Gastrocnemius medialis (tissue), 4 donors: ENCODE data around the gene IFIT3. TPM values are rescaled to one million over a fixed set of nuclear protein-coding genes. Genes with fewer than 3 reads are reported as not detected.

Experiments
- ATAC-seq, 2 donors: fragments of 150-250 bp; one replicate each; pipeline ENCODE4 v1.9.1; 2016
- DNase-seq, 2 donors: peaks; one replicate each; pipeline ENCODE4 v3.0.0-alpha.2; 2019
- H3K27ac ChIP-seq, 4 donors: fragments of 200-600 bp; sonication (generic); 1 replicate in 1 of 4; 2 replicates in 3 of 4; pipeline ENCODE4 v1.5.1; 2016 to 2018; ENCODE audit warnings: mild to moderate bottlenecking in 2 of 4, moderate library complexity in 1 of 4
- H3K27me3 ChIP-seq, 3 donors: fragments of 200-600 bp; sonication (generic) in 2 of 3; 1 replicate in 1 of 3; 2 replicates in 2 of 3; pipeline versions ENCODE4 v1.5.1 to v1.6.0; 2016 to 2019; ENCODE audit warnings: mild to moderate bottlenecking in 1 of 3, moderate library complexity in 1 of 3
- H3K36me3 ChIP-seq, 2 donors: fragments of 200-600 bp; sonication (generic) in 1 of 2; one replicate each; pipeline ENCODE4 v1.5.1; 2017 to 2018
- H3K4me1 ChIP-seq, 2 donors: fragments of 200-600 bp; sonication (generic) in 1 of 2; one replicate each; pipeline ENCODE4 v1.5.1; 2016 to 2017; ENCODE audit warnings: mild to moderate bottlenecking in 2 of 2
- H3K4me3 ChIP-seq, 4 donors: fragments of 200-600 bp; sonication (generic) in 3 of 4; 1 replicate in 1 of 4; 2 replicates in 3 of 4; pipeline ENCODE4 v1.5.1; 2016 to 2019; ENCODE audit warnings: mild to moderate bottlenecking in 2 of 4
- H3K9me3 ChIP-seq, 3 donors: fragments of 200-600 bp; sonication (generic) in 2 of 3; 1 replicate in 1 of 3; 2 replicates in 2 of 3; pipeline ENCODE4 v1.5.1; 2016 to 2019
- CTCF ChIP-seq, 5 experiments: fragments of 450-650 bp in 3 of 5; fragments of 200-600 bp in 2 of 5; sonication (generic) in 2 of 5; IDR thresholded peaks in 4 of 5; conservative IDR thresholded peaks in 1 of 5; 1 replicate in 4 of 5; 2 replicates in 1 of 5; pipeline ENCODE4 v1.5.1; 2016 to 2019; ENCODE audit warnings: antibody characterized with exemption in 5 of 5, mild to moderate bottlenecking in 3 of 5, moderate library complexity in 3 of 5
- POLR2A ChIP-seq, 2 donors: fragments of 450-650 bp; IDR thresholded peaks; one replicate each; pipeline ENCODE4 v1.6.1; 2017; ENCODE audit warnings: antibody characterized with exemption in 2 of 2, mild to moderate bottlenecking in 2 of 2, moderate library complexity in 2 of 2
- in situ Hi-C, 4 donors: fragments of 200-750 bp; cut with MboI; loops; one replicate each; pipeline versions ENCODE4 v1.15.0 to v1.8.0; 2017; ENCODE audit warnings: low sequenced_read_pairs in 4 of 4
- intact Hi-C: fragments of 100-400 bp; cut with DNase I; formaldehyde crosslinking; loops from one replicate; pipeline ENCODE4 v1.15.1; 2023; ENCODE audit warnings: low total_unique reads
- total RNA-seq, 4 donors: library from RNA; depleted of rRNA; stranded (reverse); fragments of >200 nt; gene quantifications; one replicate each; pipeline versions ENCODE4 v1.1.0 to v1.2.3, GENCODE V29; 2016

Gene IFIT3
- total RNA-seq, 4 donors from 2014 or later = 2.2 to 8.9 (median 3.7) TPM

GRCh38 chr10:89302625-89303024 lies 25.2 kb upstream of the IFIT3 start:
- in situ Hi-C loops = no loop called here
- DNase-seq (no peak), ATAC-seq (no peak)
- intact Hi-C loops = no loop called here
- H3K4me1 ChIP-seq = peaks cover 23 to 28% of the 10 kb centered on the region in 2 donors
- H3K36me3 ChIP-seq = no peaks in the 10 kb centered on the region
- H3K27ac ChIP-seq = peak overlapping the region; percentile 82 to 89 (median 85)
- no peaks in the 10 kb centered on the region for H3K9me3 ChIP-seq
- no peaks in the 10 kb centered on the region for H3K27me3 ChIP-seq
- peak overlapping the region; percentile 46 to 66 (median 54) for H3K4me3 ChIP-seq
- TF ChIP-seq CTCF (IDR thresholded peaks at IDR 0.05 in 4 of 5, conservative IDR thresholded peaks at IDR 0.05 in 1 of 5) (no peak), POLR2A (IDR thresholded peaks at IDR 0.05) (no peak)

- in situ Hi-C loops (no loop called here), intact Hi-C loops (no loop called here)
- ATAC-seq (no peak), DNase-seq (no peak)
- H3K27ac ChIP-seq = peak overlapping the region; percentile 82 to 89 (median 85)
- H3K36me3 ChIP-seq = no peaks in the 10 kb centered on the region
- H3K9me3 ChIP-seq = no peaks in the 10 kb centered on the region
- peak overlapping the region in 3 of 4 donors; percentile 53 to 66 (median 56) for H3K4me3 ChIP-seq
- TF ChIP-seq POLR2A (IDR thresholded peaks at IDR 0.05) (no peak), CTCF (IDR thresholded peaks at IDR 0.05 in 4 of 5, conservative IDR thresholded peaks at IDR 0.05 in 1 of 5) (no peak)
- H3K27me3 ChIP-seq = no peaks in the 10 kb centered on the region
- peaks cover 23 to 28% of the 10 kb centered on the region in 2 donors for H3K4me1 ChIP-seq
Measured at GRCh38 chr10:89303161-89303560, 24.6 kb upstream of the IFIT3 start.

- no peak for TF ChIP-seq CTCF (IDR thresholded peaks at IDR 0.05 in 4 of 5, conservative IDR thresholded peaks at IDR 0.05 in 1 of 5)
- TF ChIP-seq POLR2A (IDR thresholded peaks at IDR 0.05) = no peak
- H3K4me1 ChIP-seq = peaks cover 23 to 28% of the 10 kb centered on the region in 2 donors
- H3K27me3 ChIP-seq = no peaks in the 10 kb centered on the region
- ATAC-seq (no peak), DNase-seq (no peak)
- intact Hi-C loops (no loop called here), in situ Hi-C loops (no loop called here)
- H3K4me3 ChIP-seq = no peak overlapping the region
- no peak overlapping the region for H3K27ac ChIP-seq
- no peaks in the 10 kb centered on the region for H3K9me3 ChIP-seq
- no peaks in the 10 kb centered on the region for H3K36me3 ChIP-seq
Measured at GRCh38 chr10:89304026-89304425, 23.8 kb upstream of the IFIT3 start.

- no peak for TF ChIP-seq POLR2A (IDR thresholded peaks at IDR 0.05)
- no peak for TF ChIP-seq CTCF (IDR thresholded peaks at IDR 0.05 in 4 of 5, conservative IDR thresholded peaks at IDR 0.05 in 1 of 5)
- no peak overlapping the region for H3K4me3 ChIP-seq
- H3K4me1 ChIP-seq = peaks cover 23 to 28% of the 10 kb centered on the region in 2 donors
- ATAC-seq = no peak
- DNase-seq = no peak
- H3K36me3 ChIP-seq = no peaks in the 10 kb centered on the region
- H3K27ac ChIP-seq = no peak overlapping the region
- H3K9me3 ChIP-seq = no peaks in the 10 kb centered on the region
- no peaks in the 10 kb centered on the region for H3K27me3 ChIP-seq
- in situ Hi-C loops = no loop called here
- intact Hi-C loops = no loop called here
Measured at GRCh38 chr10:89304446-89304845, 23.4 kb upstream of the IFIT3 start.

GRCh38 chr10:89304925-89305324 lies 22.9 kb upstream of the IFIT3 start:
- no peaks in the 10 kb centered on the region for H3K27me3 ChIP-seq
- no peak overlapping the region for H3K4me3 ChIP-seq
- TF ChIP-seq POLR2A (IDR thresholded peaks at IDR 0.05) = no peak
- no peak for TF ChIP-seq CTCF (IDR thresholded peaks at IDR 0.05 in 4 of 5, conservative IDR thresholded peaks at IDR 0.05 in 1 of 5)
- intact Hi-C loops (no loop called here), in situ Hi-C loops (no loop called here)
- no peak overlapping the region for H3K27ac ChIP-seq
- no peaks in the 10 kb centered on the region for H3K9me3 ChIP-seq
- H3K4me1 ChIP-seq = peaks cover 23 to 28% of the 10 kb centered on the region in 2 donors
- no peak for ATAC-seq
- no peak for DNase-seq
- no peaks in the 10 kb centered on the region for H3K36me3 ChIP-seq
